Fibroblast of lung (primary cell): ENCODE data around the gene RNASE8. TPM values are rescaled to one million over a fixed set of nuclear protein-coding genes. Genes with fewer than 3 reads are reported as not detected.

Experiments
- DNase-seq, 2 donors: peaks; one replicate each; pipeline versions ENCODE4 v3.0.0 to v3.0.0-alpha.2; 2010; ENCODE audit warnings: low read depth in 2 of 2
- H2AFZ ChIP-seq: 2 replicates; pipeline ENCODE4 v1.5.1; 2012; ENCODE audit warnings: low read length, control low read depth, inconsistent platforms
- H3K27ac ChIP-seq: 2 replicates; pipeline ENCODE4 v1.5.1; 2011; ENCODE audit warnings: low read length, control low read depth; ENCODE audit not compliant: insufficient read depth
- H3K27me3 ChIP-seq: 2 replicates; pipeline ENCODE4 v1.5.1; 2011; ENCODE audit warnings: mild to moderate bottlenecking, low read length; ENCODE audit not compliant: control insufficient read depth, insufficient read depth
- H3K36me3 ChIP-seq: 2 replicates; pipeline ENCODE4 v1.5.1; 2011; ENCODE audit warnings: low read length; ENCODE audit not compliant: control insufficient read depth, insufficient read depth
- H3K4me1 ChIP-seq: 2 replicates; pipeline ENCODE4 v1.5.1; 2011; ENCODE audit warnings: low read length; ENCODE audit not compliant: control insufficient read depth, insufficient read depth; ENCODE audit errors: extremely low read depth
- H3K4me2 ChIP-seq: 2 replicates; pipeline ENCODE4 v1.5.1; 2011; ENCODE audit warnings: low read length, control low read depth; ENCODE audit not compliant: insufficient read depth; ENCODE audit errors: extremely low read depth
- H3K4me3 ChIP-seq, 4 experiments: fragments of 200-600 bp in 1 of 4; sonication (generic) in 1 of 4; replicated peaks in 1 of 4; 2 replicates each; pipeline ENCODE4 v1.5.1; 2011 to 2016; ENCODE audit warnings: low read length in 4 of 4, low read depth in 3 of 4, mild to moderate bottlenecking in 3 of 4, control low read depth in 2 of 4, inconsistent platforms in 1 of 4, mixed read lengths in 1 of 4; ENCODE audit not compliant: insufficient read depth in 1 of 4; ENCODE audit errors: control extremely low read depth in 1 of 4
- H3K79me2 ChIP-seq: 2 replicates; pipeline ENCODE4 v1.5.1; 2012; ENCODE audit warnings: mild to moderate bottlenecking, low read length, inconsistent platforms; ENCODE audit not compliant: control insufficient read depth, insufficient read depth
- H3K9ac ChIP-seq: 2 replicates; pipeline ENCODE4 v1.5.1; 2011; ENCODE audit warnings: mild to moderate bottlenecking, low read length, control low read depth; ENCODE audit not compliant: insufficient read depth
- H3K9me3 ChIP-seq: 2 replicates; pipeline ENCODE4 v1.5.1; 2012; ENCODE audit warnings: low read depth, low read length; ENCODE audit not compliant: control insufficient read depth, insufficient read depth
- H4K20me1 ChIP-seq: 2 replicates; pipeline ENCODE4 v1.5.1; 2011; ENCODE audit warnings: low read length; ENCODE audit not compliant: control insufficient read depth, insufficient read depth; ENCODE audit errors: extremely low read depth
- CTCF ChIP-seq, 2 donors: IDR thresholded peaks in 1 of 2; conservative IDR thresholded peaks in 1 of 2; 1 replicate in 1 of 2; 2 replicates in 1 of 2; pipeline ENCODE4 v1.5.1; 2011 to 2012; ENCODE audit warnings: low read length in 2 of 2, control low read depth in 1 of 2, inconsistent platforms in 1 of 2, low read depth in 1 of 2, mild to moderate bottlenecking in 1 of 2
- EZH2 ChIP-seq: IDR thresholded peaks from 2 replicates; pipeline ENCODE4 v1.5.1; 2012; ENCODE audit warnings: low read length, control low read depth, mild to moderate bottlenecking; ENCODE audit errors: missing control alignments
- polyA plus RNA-seq, 2 donors: library from polyadenylated mRNA; depleted of rRNA in 1 of 2; stranded (reverse) in 1 of 2; unstranded in 1 of 2; fragments of >200 nt; gene quantifications; 2 replicates each; pipeline ENCODE4 v1.2.1, GENCODE V29; 2011 to 2012; ENCODE audit warnings: missing spikeins in 1 of 2
- total RNA-seq: library from RNA; depleted of rRNA; stranded (reverse); fragments of >200 nt; gene quantifications from 2 replicates; pipeline ENCODE4 v1.2.1, GENCODE V29; 2014

Gene RNASE8
- total and polyA plus RNA-seq, 2 donors (not counting 1 experiment from before 2014, with no cell fraction given), result not detected

DNA sequence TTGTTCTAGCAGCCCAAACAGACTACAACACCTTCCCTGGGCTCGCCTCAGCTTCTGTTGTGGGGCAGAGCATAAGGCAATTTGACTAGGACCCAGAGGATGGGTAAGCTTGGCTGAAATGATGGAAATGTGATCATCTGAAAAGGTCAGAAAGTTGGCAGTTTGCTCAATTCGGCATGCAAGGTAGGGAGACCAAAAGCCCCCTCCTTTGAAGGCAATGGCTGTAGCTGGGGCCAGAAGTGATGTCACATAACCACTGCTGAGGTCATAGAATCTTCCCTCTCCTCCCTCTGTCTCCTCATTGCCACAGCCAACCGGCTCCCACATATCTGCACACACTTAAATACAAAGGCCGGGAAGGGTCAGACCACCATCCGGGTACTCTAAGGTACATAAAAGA is 27.7 kb upstream of the RNASE8 start, which contains the start of gene TPPP2:
TPPP2 (plus strand) TSS at position 301 of the 400 bp plus-strand sequence. CDS start 365 bp downstream, outside the sequence.
- no peak within 1 kb of the TSS for H3K9ac ChIP-seq

GRCh38 chr14:21030531-21030930 is 27.1 kb upstream of the RNASE8 start:
- Histone ChIP-seq H3K9me3 (no peaks in the 10 kb centered on the region), H3K9ac (no peak overlapping the region), H2AFZ (no peak overlapping the region), H3K27me3 (peaks cover 35% of the 10 kb centered on the region), H3K4me3 (no peak overlapping the region), H3K36me3 (no peaks in the 10 kb centered on the region), H3K4me1 (no peaks in the 10 kb centered on the region), H3K27ac (no peak overlapping the region), H3K79me2 (no peaks in the 10 kb centered on the region), H4K20me1 (no peaks in the 10 kb centered on the region), H3K4me2 (no peak overlapping the region)
- TF ChIP-seq EZH2, result no peak
- no peak for TF ChIP-seq CTCF (conservative IDR thresholded peaks at IDR 0.05 in 1 of 2, IDR thresholded peaks at IDR 0.05 in 1 of 2; ENCODE audit: low read depth in 1 of 2, low read length in 2 of 2)
- no peak for DNase-seq

More for the DNA sequence above, 27.7 kb upstream of the RNASE8 start, which contains the start of gene TPPP2:
- H3K27me3 ChIP-seq, result peaks cover 34% of the 10 kb centered on the region
- TF ChIP-seq CTCF (conservative IDR thresholded peaks at IDR 0.05 in 1 of 2, IDR thresholded peaks at IDR 0.05 in 1 of 2; ENCODE audit: low read depth in 1 of 2, low read length in 2 of 2) (no peak), EZH2 (no peak)
- no peaks in the 10 kb centered on the region for H3K4me1 ChIP-seq
- no peaks in the 10 kb centered on the region for H3K9me3 ChIP-seq
- no peaks in the 10 kb centered on the region for H4K20me1 ChIP-seq
- DNase-seq, result no peak
- no peaks in the 10 kb centered on the region for H3K79me2 ChIP-seq
- no peak within 1 kb of the TSS for H3K27ac ChIP-seq
- no peak within 1 kb of the TSS for H3K4me2 ChIP-seq
- no peak within 1 kb of the TSS for H2AFZ ChIP-seq
- H3K4me3 ChIP-seq, result no peak within 1 kb of the TSS
- H3K36me3 ChIP-seq, result no peaks in the 10 kb centered on the region

DNA sequence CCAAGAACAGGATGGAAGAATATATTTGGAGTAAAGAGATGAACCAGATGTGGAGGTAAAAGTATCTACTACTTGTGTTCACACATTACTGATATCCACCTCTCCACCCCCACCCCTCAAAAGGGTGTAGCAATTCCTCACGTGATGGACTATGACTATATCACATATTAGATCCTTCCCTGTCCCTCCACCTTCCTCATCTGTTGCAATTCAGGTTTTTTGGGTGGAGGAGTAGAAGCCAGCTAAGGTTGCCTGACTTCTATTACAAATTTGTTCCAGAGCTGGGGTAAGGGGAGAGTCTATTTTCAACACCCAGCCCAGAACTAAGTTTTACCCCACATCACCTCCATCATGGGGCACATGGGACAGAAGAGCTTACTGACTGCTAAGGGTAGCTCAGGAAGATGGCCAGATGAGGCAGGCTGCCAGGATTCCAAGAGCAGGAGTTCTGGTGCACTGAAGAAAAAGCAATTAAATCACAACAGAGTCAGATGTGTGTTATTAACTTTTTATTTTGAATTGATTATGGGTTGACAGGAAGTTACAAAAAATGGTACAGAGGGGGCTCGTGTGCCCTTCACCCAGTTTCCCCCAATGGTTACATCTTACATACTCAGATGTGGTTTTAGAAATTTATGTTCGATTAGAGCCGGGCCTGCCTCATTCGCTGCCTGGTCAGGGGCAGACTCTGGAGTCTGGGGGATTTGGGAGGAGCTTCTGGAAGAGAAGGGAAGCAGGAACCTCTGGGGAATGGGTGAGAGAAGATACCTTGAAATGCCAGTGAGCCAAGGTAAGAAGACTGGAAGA is 25.1 kb upstream of the RNASE8 start:
- H3K79me2 ChIP-seq, result no peaks in the 10 kb centered on the region
- H3K9me3 ChIP-seq, result no peaks in the 10 kb centered on the region
- H3K36me3 ChIP-seq, result no peaks in the 10 kb centered on the region
- DNase-seq, result no peak
- no peak overlapping the region for H3K4me2 ChIP-seq
- TF ChIP-seq CTCF (conservative IDR thresholded peaks at IDR 0.05 in 1 of 2, IDR thresholded peaks at IDR 0.05 in 1 of 2; ENCODE audit: low read depth in 1 of 2, low read length in 2 of 2), result no peak
- TF ChIP-seq EZH2, result no peak
- no peak overlapping the region for H3K27ac ChIP-seq
- H3K27me3 ChIP-seq, result peaks cover 26% of the 10 kb centered on the region
- no peak overlapping the region for H3K9ac ChIP-seq
- H3K4me1 ChIP-seq, result no peaks in the 10 kb centered on the region
- no peak overlapping the region for H3K4me3 ChIP-seq
- no peaks in the 10 kb centered on the region for H4K20me1 ChIP-seq
- H2AFZ ChIP-seq, result no peak overlapping the region
